Measurements from ENCODE around the gene CYP26A1. TPM values are rescaled to one million over a fixed set of nuclear protein-coding genes. Genes with fewer than 3 reads are reported as not detected.

The CYP26A1 gene
- total RNA-seq, 1 experiment from 2014 or later, result not detected

DNA sequence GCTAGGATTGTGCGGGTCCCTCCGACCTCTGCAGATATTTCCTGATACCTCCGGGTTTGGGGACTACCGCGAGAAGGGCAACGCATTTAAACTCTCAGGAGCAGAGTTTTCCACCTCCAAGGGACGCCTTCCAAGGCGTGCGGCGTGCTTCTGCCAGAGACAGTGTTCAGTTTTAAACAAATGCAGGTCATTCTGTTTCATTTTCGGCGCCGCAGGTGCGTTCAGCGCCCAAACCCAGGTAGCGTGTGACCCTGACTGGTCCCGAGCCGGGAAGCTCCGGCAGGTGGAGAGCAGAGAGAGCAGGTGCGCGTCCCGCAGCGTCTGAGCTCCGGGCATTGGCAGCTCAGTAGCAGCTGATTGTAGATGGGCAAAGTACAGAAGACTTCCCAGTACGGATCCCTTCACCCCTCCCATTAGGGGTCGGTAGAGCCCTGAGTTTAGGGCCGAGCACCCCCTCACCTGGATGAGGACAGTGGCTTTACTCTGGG, 1.4 kb upstream of the CYP26A1 start:
- TF ChIP-seq EZH2 (IDR thresholded peaks at IDR 0.05; ENCODE audit: borderline replicate concordance, low read depth, low read length, poor library complexity, severe bottlenecking), result peak; percentile 72
- TF ChIP-seq, protein P1, sequence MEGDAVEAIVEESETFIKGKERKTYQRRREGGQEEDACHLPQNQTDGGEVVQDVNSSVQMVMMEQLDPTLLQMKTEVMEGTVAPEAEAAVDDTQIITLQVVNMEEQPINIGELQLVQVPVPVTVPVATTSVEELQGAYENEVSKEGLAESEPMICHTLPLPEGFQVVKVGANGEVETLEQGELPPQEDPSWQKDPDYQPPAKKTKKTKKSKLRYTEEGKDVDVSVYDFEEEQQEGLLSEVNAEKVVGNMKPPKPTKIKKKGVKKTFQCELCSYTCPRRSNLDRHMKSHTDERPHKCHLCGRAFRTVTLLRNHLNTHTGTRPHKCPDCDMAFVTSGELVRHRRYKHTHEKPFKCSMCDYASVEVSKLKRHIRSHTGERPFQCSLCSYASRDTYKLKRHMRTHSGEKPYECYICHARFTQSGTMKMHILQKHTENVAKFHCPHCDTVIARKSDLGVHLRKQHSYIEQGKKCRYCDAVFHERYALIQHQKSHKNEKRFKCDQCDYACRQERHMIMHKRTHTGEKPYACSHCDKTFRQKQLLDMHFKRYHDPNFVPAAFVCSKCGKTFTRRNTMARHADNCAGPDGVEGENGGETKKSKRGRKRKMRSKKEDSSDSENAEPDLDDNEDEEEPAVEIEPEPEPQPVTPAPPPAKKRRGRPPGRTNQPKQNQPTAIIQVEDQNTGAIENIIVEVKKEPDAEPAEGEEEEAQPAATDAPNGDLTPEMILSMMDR (conservative IDR thresholded peaks at IDR 0.05; ENCODE audit: low read depth, low read length), result no peak
- ChIA-PET POLR2A (ENCODE audit: low non-redundant PET) (no interaction called here), CTCF (no interaction called here)
- H3K27me3 ChIP-seq (replicated peaks; ENCODE audit: insufficient read depth, low read depth, low read length, poor library complexity), result peaks cover 97% of the 10 kb centered on the region
- BruUV-seq (replicated peaks), result no TSS peak
- intact Hi-C loops (cut with micrococcal nuclease; ENCODE audit: unreplicated experiment), result loop anchor here (5.0 kb wide), 1 partner anchor 180 kb away; no protein-coding TSS in a partner anchor
- peaks cover 25% of the 10 kb centered on the region for H3K4me1 ChIP-seq (ENCODE audit: insufficient read depth, low read length, poor library complexity, severe bottlenecking)
- no peaks in the 10 kb centered on the region for H3K36me3 ChIP-seq (ENCODE audit: insufficient read depth, low read length, poor library complexity, severe bottlenecking)
- H3K27ac ChIP-seq (ENCODE audit: low read depth, low read length, poor library complexity, severe bottlenecking), result no peak overlapping the region
- H3K9me3 ChIP-seq (ENCODE audit: low read depth, low read length, poor library complexity, severe bottlenecking), result no peaks in the 10 kb centered on the region
- peak overlapping the region; percentile 1 for H3K4me3 ChIP-seq (ENCODE audit: low read depth, low read length, poor library complexity, severe bottlenecking)
- no peak for DNase-seq (ENCODE audit: low spot score)

DNA sequence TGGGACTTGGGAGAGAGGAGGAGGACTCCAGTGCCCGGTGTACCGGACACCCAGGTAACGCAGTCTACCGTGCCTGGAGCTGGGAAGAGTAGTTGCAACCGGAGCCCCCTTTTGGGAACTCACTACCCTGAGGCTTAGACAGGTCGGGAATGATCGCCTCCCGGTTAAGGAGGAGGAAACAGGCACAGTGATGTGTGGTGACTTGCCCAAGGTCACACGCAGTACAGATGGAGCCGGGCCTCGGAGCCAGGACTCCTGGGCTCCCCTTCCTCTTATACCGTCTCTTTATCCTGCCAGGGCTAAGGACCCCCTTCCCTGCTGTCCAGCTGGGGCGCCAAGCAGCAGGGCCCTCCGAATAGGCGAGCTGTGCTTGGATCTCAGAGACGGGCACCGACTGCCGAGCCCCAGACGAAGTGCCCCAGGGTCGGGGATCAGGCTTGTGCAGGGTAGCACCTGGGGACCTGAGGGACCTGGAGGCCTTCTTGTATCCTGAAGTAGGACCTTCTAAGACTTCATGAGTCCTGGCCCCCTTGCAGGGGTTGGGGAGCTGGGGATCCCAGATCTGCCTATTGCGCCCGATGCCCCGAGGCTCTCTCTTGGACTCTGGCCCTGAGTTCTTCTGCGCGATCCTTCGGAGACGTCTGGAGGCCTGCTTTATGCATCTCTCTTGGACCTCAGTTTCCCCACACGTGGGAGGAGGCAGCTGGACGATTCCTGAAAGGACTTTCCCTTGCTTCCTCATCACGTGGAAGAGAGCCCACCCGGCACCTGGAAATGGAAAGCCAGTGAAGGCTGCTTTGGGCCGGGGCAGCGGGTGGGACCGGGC, 767 bp upstream of the CYP26A1 start:
- POLR2A ChIA-PET (ENCODE audit: low non-redundant PET), result no interaction called here
- peaks cover 97% of the 10 kb centered on the region for H3K27me3 ChIP-seq (replicated peaks; ENCODE audit: insufficient read depth, low read depth, low read length, poor library complexity)
- DNase-seq (ENCODE audit: low spot score), result no peak

DNA sequence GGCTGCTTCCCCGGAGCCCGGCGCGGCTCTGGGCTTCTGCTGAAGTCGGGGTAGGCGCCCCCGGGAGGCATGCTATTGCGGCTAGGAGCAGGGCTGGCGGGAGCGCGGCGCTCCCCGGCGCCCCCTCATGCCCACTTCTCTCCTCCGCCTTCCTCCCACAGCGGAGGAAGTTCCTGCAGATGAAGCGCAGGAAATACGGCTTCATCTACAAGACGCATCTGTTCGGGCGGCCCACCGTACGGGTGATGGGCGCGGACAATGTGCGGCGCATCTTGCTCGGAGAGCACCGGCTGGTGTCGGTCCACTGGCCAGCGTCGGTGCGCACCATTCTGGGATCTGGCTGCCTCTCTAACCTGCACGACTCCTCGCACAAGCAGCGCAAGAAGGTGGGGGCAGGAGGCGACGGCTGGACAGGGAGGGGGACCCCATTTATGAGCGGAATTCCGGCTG, 479 bp downstream of the CYP26A1 start:
- Histone ChIP-seq H3K4me1 (ENCODE audit: insufficient read depth, low read length, poor library complexity, severe bottlenecking) (peaks cover 25% of the 10 kb centered on the region), H3K27ac (ENCODE audit: low read depth, low read length, poor library complexity, severe bottlenecking) (no peak overlapping the region), H3K36me3 (ENCODE audit: insufficient read depth, low read length, poor library complexity, severe bottlenecking) (no peaks in the 10 kb centered on the region), H3K27me3 (replicated peaks; ENCODE audit: insufficient read depth, low read depth, low read length, poor library complexity) (peaks cover 90% of the 10 kb centered on the region), H3K9me3 (ENCODE audit: low read depth, low read length, poor library complexity, severe bottlenecking) (no peaks in the 10 kb centered on the region), H3K4me3 (ENCODE audit: low read depth, low read length, poor library complexity, severe bottlenecking) (peak overlapping the region; percentile 44)
- TF ChIP-seq, protein P1 (conservative IDR thresholded peaks at IDR 0.05; ENCODE audit: low read depth, low read length), result peak; percentile 48
- TF ChIP-seq EZH2 (IDR thresholded peaks at IDR 0.05; ENCODE audit: borderline replicate concordance, low read depth, low read length, poor library complexity, severe bottlenecking), result no peak
- CTCF ChIA-PET, result no interaction called here
- DNase-seq (ENCODE audit: low spot score), result peak; percentile 68
- intact Hi-C loops (cut with micrococcal nuclease; ENCODE audit: unreplicated experiment), result loop anchor here (5.0 kb wide), 1 partner anchor 182 kb away; no protein-coding TSS in a partner anchor
- BruUV-seq (replicated peaks), result no TSS peak
- POLR2A ChIA-PET (ENCODE audit: low non-redundant PET), result no interaction called here

More for the DNA sequence above, 767 bp upstream of the CYP26A1 start:
- BruUV-seq (replicated peaks), result no TSS peak
- Histone ChIP-seq H3K27ac (ENCODE audit: low read depth, low read length, poor library complexity, severe bottlenecking) (no peak overlapping the region), H3K36me3 (ENCODE audit: insufficient read depth, low read length, poor library complexity, severe bottlenecking) (no peaks in the 10 kb centered on the region), H3K9me3 (ENCODE audit: low read depth, low read length, poor library complexity, severe bottlenecking) (no peaks in the 10 kb centered on the region), H3K4me1 (ENCODE audit: insufficient read depth, low read length, poor library complexity, severe bottlenecking) (peaks cover 25% of the 10 kb centered on the region), H3K4me3 (ENCODE audit: low read depth, low read length, poor library complexity, severe bottlenecking) (peak overlapping the region; percentile 44)
- intact Hi-C loops (cut with micrococcal nuclease; ENCODE audit: unreplicated experiment), result loop anchor here (5.0 kb wide), 1 partner anchor 181 kb away; no protein-coding TSS in a partner anchor
- peak; percentile 14 for TF ChIP-seq EZH2 (IDR thresholded peaks at IDR 0.05; ENCODE audit: borderline replicate concordance, low read depth, low read length, poor library complexity, severe bottlenecking)
- TF ChIP-seq, protein P1 (conservative IDR thresholded peaks at IDR 0.05; ENCODE audit: low read depth, low read length), result no peak
- CTCF ChIA-PET, result no interaction called here
